HG03103 (cell line): ENCODE data around the gene PGAP1.

Source experiments
- ATAC-seq: cut with Tn5 transposase; IDR thresholded peaks from one replicate; pipeline ENCODE4 v1.9.1; 2021; ENCODE audit warnings: low read depth; ENCODE audit not compliant: unreplicated experiment

PGAP1 gene, protein sequence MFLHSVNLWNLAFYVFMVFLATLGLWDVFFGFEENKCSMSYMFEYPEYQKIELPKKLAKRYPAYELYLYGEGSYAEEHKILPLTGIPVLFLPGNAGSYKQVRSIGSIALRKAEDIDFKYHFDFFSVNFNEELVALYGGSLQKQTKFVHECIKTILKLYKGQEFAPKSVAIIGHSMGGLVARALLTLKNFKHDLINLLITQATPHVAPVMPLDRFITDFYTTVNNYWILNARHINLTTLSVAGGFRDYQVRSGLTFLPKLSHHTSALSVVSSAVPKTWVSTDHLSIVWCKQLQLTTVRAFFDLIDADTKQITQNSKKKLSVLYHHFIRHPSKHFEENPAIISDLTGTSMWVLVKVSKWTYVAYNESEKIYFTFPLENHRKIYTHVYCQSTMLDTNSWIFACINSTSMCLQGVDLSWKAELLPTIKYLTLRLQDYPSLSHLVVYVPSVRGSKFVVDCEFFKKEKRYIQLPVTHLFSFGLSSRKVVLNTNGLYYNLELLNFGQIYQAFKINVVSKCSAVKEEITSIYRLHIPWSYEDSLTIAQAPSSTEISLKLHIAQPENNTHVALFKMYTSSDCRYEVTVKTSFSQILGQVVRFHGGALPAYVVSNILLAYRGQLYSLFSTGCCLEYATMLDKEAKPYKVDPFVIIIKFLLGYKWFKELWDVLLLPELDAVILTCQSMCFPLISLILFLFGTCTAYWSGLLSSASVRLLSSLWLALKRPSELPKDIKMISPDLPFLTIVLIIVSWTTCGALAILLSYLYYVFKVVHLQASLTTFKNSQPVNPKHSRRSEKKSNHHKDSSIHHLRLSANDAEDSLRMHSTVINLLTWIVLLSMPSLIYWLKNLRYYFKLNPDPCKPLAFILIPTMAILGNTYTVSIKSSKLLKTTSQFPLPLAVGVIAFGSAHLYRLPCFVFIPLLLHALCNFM

DNA sequence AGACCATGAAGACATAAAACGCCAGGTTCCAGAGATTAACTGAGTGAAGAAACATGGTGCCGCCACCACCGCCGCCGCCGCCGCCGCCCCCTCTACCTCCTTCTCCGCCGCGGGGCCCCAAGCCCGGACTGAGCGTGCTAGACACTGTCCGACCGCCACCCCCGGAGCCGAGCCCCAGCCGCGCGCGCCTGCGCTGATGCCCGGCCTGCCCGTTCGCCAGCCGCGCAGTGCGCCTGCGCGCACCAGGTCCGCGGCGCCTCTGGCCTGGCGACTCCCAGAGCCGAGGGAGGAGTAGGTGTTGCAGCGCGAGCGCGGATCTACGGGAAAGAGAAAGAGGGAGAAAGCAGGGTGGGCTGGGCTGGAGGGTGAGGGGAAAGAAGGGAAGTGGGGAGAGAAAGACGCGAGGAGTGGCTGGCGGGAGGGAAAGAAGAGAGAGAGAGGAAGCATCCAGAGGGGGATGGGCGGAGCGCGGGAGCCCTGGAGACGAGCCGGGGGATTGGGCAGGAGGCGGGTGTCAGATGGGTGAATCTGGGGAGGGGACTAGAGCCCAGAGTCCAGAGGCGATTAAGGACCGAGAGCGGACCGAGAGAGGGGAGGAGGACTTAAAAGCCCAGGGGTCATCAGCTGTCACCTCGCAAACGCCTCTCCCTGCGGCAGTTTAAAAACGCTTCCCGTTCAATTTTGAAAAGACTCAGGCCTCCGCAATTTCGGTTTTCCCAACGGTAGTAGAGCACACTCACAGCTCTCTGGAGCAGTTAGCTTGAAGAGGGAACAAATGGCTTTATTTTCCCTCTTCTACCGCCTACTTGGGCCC, at the start of gene PGAP1:
TSS of gene PGAP1 (minus strand) at position 146 of the 814 bp plus-strand sequence. CDS start at position 55, 91 bp downstream.
- peak; percentile 82 for ATAC-seq

DNA sequence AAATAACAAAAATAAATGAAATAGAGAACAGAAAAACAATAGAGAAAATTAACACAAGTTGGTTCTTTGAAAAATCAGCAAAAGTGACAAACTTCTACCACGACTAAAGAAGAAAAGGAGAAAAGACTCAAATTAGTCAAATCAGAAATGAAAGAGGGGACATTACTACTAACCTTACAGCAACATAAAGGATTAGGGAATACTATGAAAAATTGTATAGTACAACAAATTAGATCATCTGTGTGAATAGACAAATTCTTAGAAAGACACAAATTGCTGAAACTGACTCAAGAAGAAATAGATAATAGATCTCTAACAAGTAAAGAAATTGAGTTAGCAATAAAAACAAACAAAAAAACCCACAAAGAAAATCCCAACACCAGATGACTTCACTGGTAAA, 48.5 kb upstream of the PGAP1 start:
- ATAC-seq: no peak

DNA sequence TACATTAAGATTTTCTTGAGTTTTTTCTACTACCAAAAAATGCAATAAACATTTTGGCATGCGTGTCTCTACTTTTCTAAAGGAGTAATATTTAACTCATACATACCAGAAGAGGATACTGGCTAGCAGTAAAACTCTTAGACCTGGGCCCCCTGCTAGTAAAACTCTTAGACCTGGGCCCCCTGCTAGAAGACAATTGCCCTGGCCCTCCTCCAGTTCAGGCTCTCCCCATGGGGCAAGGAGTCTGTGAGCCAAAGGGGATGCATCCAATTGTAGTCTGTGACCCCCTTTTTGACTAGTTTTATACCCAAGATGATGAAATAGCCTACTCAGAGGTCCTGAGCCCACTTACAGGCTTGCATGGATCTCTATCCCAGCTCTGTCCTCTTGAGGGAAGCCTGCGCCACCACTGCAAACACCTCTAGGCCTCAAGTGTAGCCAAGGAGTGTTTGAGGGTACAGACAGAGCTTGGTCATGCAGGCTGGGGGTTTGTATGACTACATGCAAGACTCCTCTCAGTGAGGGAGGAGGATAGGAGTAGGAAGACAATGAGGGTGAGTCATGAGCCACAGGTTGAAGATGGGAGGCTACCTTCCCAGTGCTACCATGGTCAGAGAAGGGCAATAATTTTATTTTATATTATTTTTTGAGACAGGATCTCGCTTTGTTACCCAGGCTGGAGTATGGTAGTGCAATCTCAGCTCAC, 45.2 kb upstream of the PGAP1 start:
- ATAC-seq: no peak

DNA sequence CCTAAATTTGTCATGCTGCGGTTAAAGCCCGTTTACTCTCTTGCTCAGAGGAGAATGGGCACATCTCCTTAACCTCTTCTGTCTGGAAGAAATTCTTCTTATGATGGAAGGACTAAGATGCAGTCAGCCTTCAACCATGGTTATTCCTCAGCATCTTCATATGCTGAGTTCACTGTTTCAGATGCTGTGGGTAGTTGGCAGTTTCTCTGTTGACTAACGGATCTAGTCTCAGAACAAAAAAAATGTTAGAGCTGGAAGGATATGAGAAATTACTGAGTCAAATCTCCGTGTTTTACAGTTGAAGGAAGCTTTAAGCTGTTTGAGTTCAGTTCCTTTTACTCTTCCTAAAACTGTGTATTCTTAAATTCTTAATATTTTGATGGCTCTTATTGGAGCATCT, 43.6 kb upstream of the PGAP1 start:
- ATAC-seq: no peak

DNA sequence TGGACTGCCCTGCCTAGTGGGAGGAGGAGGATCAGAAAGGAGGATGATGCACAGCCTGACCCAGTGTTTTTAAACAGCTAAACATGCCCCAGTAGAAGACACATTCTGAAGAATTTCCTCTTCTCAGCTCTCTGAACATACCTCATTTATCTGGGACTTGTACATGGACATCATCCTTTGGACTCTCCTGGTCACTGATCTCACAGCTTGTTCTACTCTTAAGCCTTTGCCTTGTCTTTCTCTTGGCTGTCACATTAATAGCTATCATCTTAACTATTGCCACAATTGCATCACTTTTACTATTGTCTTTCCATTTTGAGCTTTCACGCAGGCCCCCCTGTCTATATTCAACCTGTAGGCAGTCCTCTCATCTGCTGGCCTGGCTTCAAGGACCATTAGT, 42.0 kb upstream of the PGAP1 start:
- ATAC-seq: no peak

DNA sequence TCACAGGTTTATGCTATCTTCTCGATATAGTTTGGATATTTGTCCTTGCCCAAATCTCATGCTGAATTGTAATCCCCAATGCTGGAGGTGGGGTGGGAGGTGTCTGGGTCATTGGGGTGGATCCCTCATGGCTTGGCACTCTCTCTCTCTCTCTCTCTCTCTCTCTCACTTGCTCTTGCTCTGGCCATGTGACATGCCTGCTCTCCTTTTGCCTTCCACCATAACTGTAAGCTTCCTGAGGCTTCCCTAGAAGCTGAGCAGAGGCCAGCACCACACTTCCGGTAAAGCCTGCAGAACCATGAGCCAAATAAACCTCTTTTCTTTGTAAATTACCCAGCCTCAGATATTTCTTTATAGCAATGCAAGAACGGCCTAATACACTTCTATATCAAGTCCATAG, 41.3 kb upstream of the PGAP1 start:
- ATAC-seq: no peak

DNA sequence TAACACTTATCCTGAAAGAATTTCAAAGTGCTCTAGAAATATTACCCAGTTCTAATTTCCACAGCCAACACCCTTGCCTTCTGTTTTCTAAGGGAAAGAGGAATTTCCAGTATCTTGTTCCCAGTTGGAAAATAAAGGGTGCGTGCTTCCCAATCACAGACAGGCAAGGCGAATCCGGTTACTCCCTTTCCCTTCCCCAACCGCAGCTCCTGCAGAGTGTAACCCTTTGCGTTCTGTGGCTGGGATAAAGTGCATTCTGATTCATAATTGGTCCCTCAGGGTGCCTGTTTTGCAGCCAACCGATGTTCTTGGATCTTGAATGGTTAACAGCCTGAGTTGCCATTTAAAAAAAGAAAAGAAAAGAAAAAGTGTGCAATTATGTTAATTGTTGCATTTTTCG, 40.6 kb upstream of the PGAP1 start:
- ATAC-seq: no peak

DNA sequence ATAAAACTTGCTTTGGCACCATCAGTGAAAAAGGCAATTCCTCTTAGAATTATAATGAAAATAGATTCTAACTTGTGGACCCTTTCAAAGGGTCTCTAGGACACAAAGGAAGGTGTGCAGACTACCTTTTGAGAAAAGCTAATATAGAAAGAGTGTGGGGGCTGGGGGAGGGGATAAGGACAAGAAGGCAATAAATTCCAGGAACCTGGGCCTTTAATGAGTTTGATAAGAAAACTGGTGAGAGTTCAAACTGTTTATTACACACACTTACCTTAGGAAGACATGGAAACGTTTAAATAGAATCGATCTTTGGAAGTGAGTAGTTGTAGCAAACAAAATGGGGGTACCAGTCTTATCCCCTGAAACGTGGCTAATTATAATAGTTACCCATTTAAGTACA, 39.6 kb upstream of the PGAP1 start:
- no peak for ATAC-seq

DNA sequence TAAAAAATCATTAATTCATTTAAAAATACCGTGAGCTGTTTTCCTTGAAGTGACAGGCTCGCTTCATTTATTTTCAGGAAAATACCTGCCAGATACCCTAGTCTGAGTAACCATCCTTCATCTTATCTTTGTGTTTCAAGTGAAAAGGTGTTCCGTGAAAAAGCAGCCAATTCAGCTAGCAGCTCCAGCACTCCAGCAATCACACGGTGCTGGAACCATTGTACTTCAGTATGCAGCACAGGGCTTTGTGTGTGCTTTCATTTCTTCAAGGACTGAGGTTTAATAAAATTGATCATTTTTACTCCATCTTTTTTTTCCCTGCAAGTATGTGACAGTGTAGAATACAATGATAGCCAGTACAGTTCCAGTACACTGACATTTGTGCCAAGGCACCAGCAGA, 39.1 kb upstream of the PGAP1 start:
- ATAC-seq: no peak

DNA sequence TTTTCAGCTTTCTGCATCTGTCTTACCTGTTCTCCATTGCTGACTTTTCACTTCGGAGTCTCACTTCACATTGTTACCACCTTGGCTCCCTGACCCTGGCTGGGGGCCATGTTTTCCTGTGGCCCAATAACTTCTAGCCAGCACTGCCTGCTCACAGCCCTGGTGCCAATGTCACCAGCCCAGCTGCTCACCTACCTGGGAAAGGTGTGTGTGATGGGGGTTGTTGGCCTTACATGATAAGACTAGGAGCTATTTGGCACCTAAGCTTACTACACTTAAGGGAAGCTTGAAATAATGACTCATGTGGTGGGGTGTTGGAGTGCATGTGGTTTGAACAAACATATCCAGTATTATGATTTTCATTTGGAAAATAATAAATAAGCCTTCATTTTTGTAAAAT, 37.5 kb upstream of the PGAP1 start:
- ATAC-seq: no peak

DNA sequence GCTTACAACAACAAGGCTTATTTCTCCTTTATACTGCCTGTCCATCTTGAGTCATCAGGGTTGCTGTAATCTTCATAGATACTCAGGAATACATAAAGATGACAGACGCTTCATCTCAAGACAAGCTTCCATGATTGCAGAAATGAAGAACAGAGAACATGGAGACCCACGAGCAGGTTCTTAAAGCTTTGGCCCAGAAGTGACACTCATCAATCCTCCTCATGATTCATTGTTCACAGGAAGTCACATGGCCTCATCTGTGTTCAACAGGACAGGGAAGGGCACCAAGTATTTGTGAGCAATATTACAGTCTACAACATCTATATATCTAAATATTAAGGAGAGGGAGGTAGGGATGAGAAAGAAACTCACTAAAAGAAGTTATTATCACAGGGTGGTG, 36.5 kb upstream of the PGAP1 start:
- ATAC-seq: no peak

DNA sequence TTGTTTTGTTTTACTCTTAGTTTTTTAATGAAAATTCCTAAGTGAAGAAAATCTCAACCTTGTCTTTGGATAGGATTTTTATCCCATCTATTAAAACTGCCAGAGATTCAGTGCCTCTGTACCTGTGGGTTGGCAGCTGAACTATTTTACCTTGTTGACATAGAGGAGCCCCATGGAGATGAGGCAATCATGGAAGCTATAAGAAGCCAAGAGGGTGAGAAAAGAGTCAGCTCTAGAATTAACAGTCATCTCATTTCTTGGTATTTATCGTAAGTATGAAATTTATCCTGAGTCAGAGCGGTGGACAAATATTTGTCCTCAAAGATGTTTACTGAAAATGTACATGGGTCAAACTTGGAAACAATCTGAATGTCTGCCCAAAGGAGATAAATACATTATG, 35.8 kb upstream of the PGAP1 start:
- no peak for ATAC-seq

DNA sequence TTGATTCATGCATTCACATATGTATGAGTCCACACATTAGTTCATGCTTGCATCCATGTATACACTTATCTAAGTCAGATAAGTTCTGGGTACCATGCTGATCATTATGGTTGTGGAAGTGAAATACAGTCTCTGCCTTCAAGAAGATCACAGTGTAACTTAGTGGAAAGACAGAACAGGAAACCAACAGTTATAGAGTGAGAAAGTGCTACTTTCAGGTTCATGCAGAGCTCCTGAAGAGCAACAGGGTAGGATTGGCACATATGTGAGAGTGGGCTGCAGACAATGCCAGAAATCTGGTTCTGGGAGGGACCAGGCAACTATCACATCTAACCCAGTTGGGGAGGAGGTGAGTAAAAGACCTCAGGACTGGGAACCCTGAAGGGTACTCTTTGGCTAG, 35.4 kb upstream of the PGAP1 start:
- ATAC-seq: peak; percentile 99

DNA sequence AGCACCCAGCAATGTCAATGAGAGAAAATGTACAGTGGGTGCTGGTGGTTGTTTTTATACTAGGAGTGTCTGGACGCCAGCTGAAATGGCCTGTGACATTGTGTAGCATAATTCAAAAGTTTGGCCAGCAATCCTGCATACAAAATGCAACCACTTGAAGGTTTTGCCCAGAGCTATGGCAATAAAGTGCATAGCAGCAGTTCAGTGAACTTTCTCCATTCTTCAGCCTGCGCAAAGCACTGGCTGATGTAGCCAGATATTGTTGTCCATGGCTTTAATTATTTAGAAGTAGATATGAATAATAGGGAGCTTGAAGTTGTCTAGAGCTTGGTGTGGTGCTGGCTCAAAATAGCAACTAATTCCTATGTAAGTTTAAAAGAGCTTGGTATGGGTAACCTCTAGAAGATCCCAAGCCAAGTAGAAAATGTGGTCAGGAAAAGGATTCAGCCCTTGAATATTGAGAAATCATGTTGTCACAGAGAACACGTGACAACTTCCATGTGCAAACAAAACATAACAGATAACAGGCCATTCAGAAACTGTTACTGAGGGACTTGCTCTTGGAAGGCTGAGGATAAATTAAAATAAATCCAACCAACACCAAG, 33.3 kb upstream of the PGAP1 start:
- ATAC-seq: no peak

DNA sequence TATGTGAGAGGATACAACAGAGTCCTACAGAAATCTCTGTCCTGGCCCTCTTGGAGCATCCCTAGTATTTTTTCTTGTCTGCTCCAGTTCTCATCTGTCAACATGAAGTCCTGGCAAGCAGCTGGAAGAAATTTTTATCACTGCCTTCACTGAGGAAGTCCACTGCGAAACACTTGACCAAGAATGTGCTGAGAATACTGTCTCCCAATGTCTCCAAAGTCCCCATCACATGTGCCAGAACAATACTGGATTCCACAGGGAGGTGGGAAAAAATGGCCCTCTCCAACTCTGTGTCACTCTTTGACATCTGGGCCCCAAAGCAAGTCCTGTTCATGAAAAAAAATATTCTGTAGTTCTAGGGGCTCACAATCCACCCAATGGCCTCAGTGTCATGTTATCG, 32.8 kb upstream of the PGAP1 start:
- no peak for ATAC-seq

DNA sequence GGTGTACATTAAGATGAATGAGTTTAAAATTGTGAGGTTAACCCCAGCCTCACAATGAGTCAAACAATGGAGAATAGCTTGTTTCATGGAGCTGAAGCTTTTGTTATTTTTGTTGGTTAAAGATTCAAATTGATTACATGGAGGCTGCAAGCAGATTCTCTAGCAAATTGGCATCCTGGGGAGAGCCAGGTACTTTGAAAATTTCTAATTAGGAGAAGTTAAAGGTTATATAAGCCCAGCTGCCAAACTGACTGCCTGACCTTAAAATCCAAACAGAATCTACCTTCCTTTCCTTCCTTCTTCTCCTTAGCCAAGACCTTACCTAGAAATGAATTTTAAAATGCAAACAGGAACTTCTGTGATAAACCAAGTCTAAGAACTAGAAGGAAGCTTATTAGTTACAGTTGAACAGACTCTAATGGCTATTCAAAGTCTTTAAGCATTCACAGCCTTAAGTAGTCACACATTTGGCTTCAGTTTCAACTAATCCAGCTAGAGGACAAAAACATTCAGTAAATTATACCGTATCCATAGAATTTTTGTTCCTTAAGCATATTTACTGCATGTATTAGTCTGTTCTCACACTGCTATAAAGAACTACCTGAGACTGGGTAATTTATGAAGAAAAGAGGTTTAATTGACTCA, 31.5 kb upstream of the PGAP1 start:
- ATAC-seq: no peak

DNA sequence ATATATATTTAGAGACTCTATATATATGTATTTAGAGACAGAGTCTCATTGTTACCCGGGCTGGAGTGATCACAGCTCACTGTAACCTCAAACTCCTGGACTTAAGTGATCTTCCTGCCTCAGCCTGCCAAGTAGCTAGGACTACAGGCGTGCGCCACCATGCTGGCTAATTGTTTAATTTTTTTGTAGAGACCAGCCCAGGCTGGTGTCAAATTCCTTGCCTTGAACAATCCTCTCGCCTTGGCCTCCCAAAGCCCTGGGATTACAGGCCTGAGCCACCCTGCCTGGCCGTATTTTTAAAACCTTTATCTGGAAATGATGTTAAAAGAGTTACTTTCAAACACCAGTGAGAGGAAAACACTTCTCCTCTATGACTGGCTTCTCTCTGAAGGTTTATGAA, 30.9 kb upstream of the PGAP1 start:
- ATAC-seq: no peak

DNA sequence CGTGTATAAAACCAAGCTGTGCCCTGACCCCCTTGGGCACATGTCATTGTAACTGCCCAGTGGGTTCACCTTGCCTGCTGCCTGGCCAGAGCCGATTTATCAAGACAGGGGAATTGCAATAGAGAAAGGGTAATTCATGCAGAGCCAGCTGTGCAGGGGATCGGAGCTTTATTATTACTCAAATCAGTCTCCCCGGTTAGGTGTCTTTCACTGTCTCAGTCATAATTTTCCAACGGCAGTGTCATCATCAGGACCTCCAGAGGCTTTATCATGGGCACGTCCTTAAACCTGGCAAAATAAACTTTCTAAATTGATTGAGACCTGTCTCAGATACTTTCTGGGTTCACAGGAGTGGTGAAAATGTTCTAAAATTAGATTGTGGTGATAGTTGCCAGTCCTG, 29.6 kb upstream of the PGAP1 start:
- no peak for ATAC-seq

DNA sequence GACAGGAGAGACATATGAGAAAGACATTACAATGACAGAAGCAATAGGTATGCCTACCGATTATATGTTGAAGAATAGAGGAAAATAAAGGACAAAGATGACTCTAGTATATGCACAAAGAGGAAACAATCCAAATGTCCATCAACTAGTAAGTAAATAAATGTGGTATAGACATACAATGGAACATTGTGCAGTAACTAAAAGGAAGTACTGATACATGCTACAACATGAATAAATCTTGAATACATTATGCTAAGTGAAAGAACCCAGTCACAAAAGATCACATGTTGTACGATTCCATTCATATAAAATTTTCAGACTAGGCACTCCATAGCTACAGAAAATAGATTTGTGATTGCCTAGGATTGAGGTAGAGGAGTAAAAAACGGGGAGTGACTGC, 28.5 kb upstream of the PGAP1 start:
- ATAC-seq: no peak
